Measurements from ENCODE around the gene SYK.
"Not testable (repeated sequence)": the region's sequence is repeated elsewhere in the genome, so short reads cannot be mapped to it uniquely, and the experiment has no call there.

SYK gene

GRCh38 chr9:90801241-90801972 lies at the start of gene SYK:
Gene SYK, plus strand, starts transcription at chr9:90801819. Its CDS starts 42,080 bp downstream, at chr9:90843899.
- in situ Hi-C loops (cut with MboI; ENCODE audit: low sequenced_read_pairs): no loop called here

- in situ Hi-C loops (cut with MboI; ENCODE audit: low sequenced_read_pairs): loop anchor here (25.0 kb wide), 1 partner anchor 618 kb away; no protein-coding TSS in a partner anchor
Observed at GRCh38 chr9:90755514-90756371, 45.9 kb upstream of the SYK start.

GRCh38 chr9:90760577-90760976 lies 41.0 kb upstream of the SYK start:
- in situ Hi-C loops (cut with MboI; ENCODE audit: low sequenced_read_pairs): loop anchor here (25.0 kb wide), 1 partner anchor 623 kb away; no protein-coding TSS in a partner anchor

GRCh38 chr9:90766731-90767130 lies 34.9 kb upstream of the SYK start:
- in situ Hi-C loops (cut with MboI; ENCODE audit: low sequenced_read_pairs): loop anchor here (25.0 kb wide), 1 partner anchor 629 kb away; no protein-coding TSS in a partner anchor

- in situ Hi-C loops (cut with MboI; ENCODE audit: low sequenced_read_pairs): loop anchor here (25.0 kb wide), 1 partner anchor 630 kb away; no protein-coding TSS in a partner anchor
Observed at GRCh38 chr9:90767523-90768100, 34.0 kb upstream of the SYK start.

GRCh38 chr9:90770182-90770738 lies 31.4 kb upstream of the SYK start:
- in situ Hi-C loops (cut with MboI; ENCODE audit: low sequenced_read_pairs): loop anchor here (10.0 to 25.0 kb wide), 2 partner anchors 95 to 633 kb away; no protein-coding TSS in a partner anchor

- in situ Hi-C loops (cut with MboI; ENCODE audit: low sequenced_read_pairs): loop anchor here (10.0 to 25.0 kb wide), 2 partner anchors 94 to 634 kb away; no protein-coding TSS in a partner anchor
Observed at GRCh38 chr9:90770927-90771326, 30.7 kb upstream of the SYK start.

- in situ Hi-C loops (cut with MboI; ENCODE audit: low sequenced_read_pairs): loop anchor here (10.0 to 25.0 kb wide), 2 partner anchors 92 to 635 kb away; no protein-coding TSS in a partner anchor
Observed at GRCh38 chr9:90772386-90772785, 29.2 kb upstream of the SYK start.

GRCh38 chr9:90773617-90774016 lies 28.0 kb upstream of the SYK start:
- in situ Hi-C loops (cut with MboI; ENCODE audit: low sequenced_read_pairs): loop anchor here (10.0 to 25.0 kb wide), 2 partner anchors 91 to 636 kb away; no protein-coding TSS in a partner anchor

GRCh38 chr9:90774071-90774470 lies 27.5 kb upstream of the SYK start:
- in situ Hi-C loops (cut with MboI; ENCODE audit: low sequenced_read_pairs): loop anchor here (10.0 to 25.0 kb wide), 2 partner anchors 91 to 637 kb away; no protein-coding TSS in a partner anchor

- in situ Hi-C loops (cut with MboI; ENCODE audit: low sequenced_read_pairs): loop anchor here (10.0 to 25.0 kb wide), 2 partner anchors 90 to 637 kb away; no protein-coding TSS in a partner anchor
Observed at GRCh38 chr9:90774682-90775081, 26.9 kb upstream of the SYK start.

GRCh38 chr9:90775657-90776056 lies 26.0 kb upstream of the SYK start:
- in situ Hi-C loops (cut with MboI; ENCODE audit: low sequenced_read_pairs): loop anchor here (10.0 kb wide), 1 partner anchor 89 kb away; no protein-coding TSS in a partner anchor

- in situ Hi-C loops (cut with MboI; ENCODE audit: low sequenced_read_pairs): loop anchor here (10.0 kb wide), 1 partner anchor 86 kb away; no protein-coding TSS in a partner anchor
Observed at GRCh38 chr9:90778746-90779145, 22.9 kb upstream of the SYK start.

- in situ Hi-C loops (cut with MboI; ENCODE audit: low sequenced_read_pairs): no loop called here
Observed at GRCh38 chr9:90783552-90783951, 18.1 kb upstream of the SYK start.

GRCh38 chr9:90783964-90784363 lies 17.7 kb upstream of the SYK start:
- in situ Hi-C loops (cut with MboI; ENCODE audit: low sequenced_read_pairs): no loop called here

GRCh38 chr9:90787771-90788460 lies 13.7 kb upstream of the SYK start:
- in situ Hi-C loops (cut with MboI; ENCODE audit: low sequenced_read_pairs): no loop called here

GRCh38 chr9:90788527-90788926 lies 13.1 kb upstream of the SYK start:
- in situ Hi-C loops (cut with MboI; ENCODE audit: low sequenced_read_pairs): not testable (repeated sequence)

GRCh38 chr9:90789408-90789807 lies 12.2 kb upstream of the SYK start:
- in situ Hi-C loops (cut with MboI; ENCODE audit: low sequenced_read_pairs): no loop called here

GRCh38 chr9:90789862-90790261 lies 11.8 kb upstream of the SYK start:
- in situ Hi-C loops (cut with MboI; ENCODE audit: low sequenced_read_pairs): no loop called here

- in situ Hi-C loops (cut with MboI; ENCODE audit: low sequenced_read_pairs): not testable (repeated sequence)
Observed at GRCh38 chr9:90793024-90793423, 8.6 kb upstream of the SYK start.

Measured in HL-60/S4 treated with phorbol 12-myristate 13-acetate at 8.2 ng/mL for 4 days and 3 days (cell line).